ENCODE data around the gene ARID3C. TPM values are rescaled to one million over a fixed set of nuclear protein-coding genes. Genes with fewer than 3 reads are reported as not detected.

The ARID3C gene
- polyA plus RNA-seq, 3 donors = 0.21 TPM; not detected in 2

- no peak for DNase-seq (ENCODE audit: low read depth in 3 of 3, low spot score in 2 of 3)
Observed at GRCh38 chr9:34603610-34604231, 25.1 kb downstream of the ARID3C start.

GRCh38 chr9:34601937-34602573, 26.8 kb downstream of the ARID3C start:
- DNase-seq (ENCODE audit: low read depth in 3 of 3, low spot score in 2 of 3) = no peak

GRCh38 chr9:34600908-34601307, 28.0 kb downstream of the ARID3C start:
- DNase-seq (ENCODE audit: low read depth in 3 of 3, low spot score in 2 of 3) = no peak

GRCh38 chr9:34599546-34599945, 29.3 kb downstream of the ARID3C start:
- DNase-seq (ENCODE audit: low read depth in 3 of 3, low spot score in 2 of 3) = no peak

DNA sequence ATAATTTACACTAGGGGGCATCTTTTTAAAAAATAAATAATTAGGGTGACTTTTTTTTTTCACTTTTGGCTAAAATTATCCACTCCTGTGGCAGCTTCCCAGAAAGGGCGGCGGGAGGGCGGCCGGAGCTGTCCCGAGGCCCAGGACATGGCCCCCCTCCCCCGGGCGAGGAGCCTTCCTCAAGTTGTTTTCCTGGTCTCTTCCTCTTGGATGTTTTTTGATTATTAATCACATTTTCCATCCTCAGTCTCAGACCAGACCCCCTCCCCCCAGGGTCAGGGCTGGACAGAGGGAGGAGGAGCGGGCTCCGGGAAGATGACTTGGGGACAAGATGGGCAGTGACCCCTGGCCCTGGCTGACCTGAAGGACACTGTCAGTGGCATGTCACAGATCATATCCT, 34.7 kb downstream of the ARID3C start:
- no peak for DNase-seq (ENCODE audit: low read depth in 3 of 3, low spot score in 2 of 3)

DNA sequence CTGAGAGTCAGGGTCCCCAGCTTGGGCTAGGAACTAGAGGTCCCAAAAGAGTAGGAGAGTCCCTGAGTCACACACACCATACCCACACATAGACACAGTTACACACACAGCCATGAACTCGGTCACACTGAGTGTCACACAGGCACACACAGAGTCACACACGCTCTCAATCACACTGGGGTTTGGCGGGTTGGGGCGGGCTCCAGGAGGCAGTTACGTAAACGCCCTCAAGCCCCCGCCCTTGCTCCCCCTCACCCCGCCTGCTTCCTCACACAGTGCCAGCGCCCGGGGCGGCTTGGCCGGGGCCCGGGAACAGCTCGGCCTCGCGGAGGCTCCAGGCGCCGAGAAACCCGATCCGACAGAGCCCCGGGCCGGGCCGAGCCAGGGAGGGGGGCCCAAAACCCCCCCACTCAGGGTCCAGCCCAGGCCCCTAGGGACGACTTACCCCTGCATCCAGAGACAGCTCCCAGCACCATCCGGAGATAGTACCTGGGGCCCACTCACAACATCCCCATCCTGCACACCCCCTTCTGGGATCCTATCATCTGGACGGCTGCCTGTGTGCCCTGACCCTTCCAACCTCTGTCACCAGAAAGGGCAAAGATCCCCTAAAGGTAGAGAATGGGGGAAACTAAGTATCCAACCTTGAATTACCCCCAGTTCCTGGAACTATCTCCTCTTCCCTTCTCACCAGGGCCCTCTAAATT, 35.8 kb downstream of the ARID3C start:
- no peak for DNase-seq (ENCODE audit: low read depth in 3 of 3, low spot score in 2 of 3)

GRCh38 chr9:34591917-34592866, 36.7 kb downstream of the ARID3C start:
- no peak for DNase-seq (ENCODE audit: low read depth in 3 of 3, low spot score in 2 of 3)

DNA sequence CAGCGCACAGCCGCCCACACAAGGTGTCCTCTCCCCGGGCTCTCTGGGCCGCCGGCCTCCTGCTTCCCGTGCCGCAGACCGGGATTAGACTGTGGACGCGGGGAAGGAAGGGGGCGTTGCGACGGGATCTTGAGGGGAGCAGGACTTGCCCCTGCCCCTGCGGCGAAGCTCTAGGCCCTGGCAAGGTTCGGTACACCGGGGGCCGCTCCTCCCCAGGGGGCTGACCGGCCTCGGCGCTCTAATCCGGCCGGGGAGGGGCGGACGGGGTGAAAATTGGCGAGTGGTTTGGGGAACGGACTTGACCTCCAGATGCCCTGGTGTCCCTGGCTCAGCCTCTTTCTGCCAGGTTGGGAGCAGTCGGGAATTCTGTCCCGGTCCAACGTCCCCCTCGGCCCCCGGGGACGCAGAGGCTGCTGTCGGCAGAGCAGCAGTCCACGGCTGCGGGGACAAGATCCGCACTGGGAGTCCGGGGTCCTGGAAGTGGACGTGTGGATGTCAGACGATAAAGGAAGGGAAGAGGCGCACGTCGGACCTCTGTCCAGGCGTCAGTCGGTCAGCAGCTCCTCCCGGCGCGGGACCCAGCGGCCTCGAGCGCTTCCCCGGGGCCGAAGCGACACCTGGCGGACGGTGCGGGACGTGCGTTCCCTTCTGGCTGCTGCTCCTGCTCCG, 37.5 kb downstream of the ARID3C start:
- no peak for DNase-seq (ENCODE audit: low read depth in 3 of 3, low spot score in 2 of 3)

GRCh38 chr9:34590381-34591247, 38.3 kb downstream of the ARID3C start:
- DNase-seq (ENCODE audit: low read depth in 3 of 3, low spot score in 2 of 3) = no peak

GRCh38 chr9:34589636-34590380, 39.1 kb downstream of the ARID3C start, which contains the start of gene CNTFR:
CNTFR (minus strand) TSS chr9:34589724; CDS start chr9:34568981, 20,743 bp downstream.
- DNase-seq (ENCODE audit: low read depth in 3 of 3, low spot score in 2 of 3) = no peak

- DNase-seq (ENCODE audit: low read depth in 3 of 3, low spot score in 2 of 3) = no peak
Observed at GRCh38 chr9:34588671-34589635, 39.9 kb downstream of the ARID3C start.

DNA sequence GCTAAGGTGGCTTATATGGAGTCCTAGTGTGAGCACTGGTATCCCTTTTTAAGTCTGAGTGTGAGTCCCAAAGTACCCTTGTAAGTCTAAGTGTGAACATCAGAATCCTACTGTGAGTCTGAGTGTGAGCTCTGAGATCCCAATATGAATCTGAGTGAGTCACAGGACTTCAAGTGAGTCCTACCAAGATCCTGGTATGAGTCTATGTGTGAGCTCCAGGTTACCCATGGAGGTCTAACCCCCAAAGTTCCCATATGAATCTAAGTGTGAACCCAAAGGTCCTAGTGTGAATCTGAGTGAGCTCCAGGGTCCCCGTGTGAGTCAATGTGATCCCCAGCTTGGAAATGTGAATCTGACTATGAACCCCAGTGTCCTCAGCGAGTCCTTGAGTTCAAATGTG, 41.6 kb downstream of the ARID3C start:
- no peak for DNase-seq (ENCODE audit: low read depth in 3 of 3, low spot score in 2 of 3)

DNA sequence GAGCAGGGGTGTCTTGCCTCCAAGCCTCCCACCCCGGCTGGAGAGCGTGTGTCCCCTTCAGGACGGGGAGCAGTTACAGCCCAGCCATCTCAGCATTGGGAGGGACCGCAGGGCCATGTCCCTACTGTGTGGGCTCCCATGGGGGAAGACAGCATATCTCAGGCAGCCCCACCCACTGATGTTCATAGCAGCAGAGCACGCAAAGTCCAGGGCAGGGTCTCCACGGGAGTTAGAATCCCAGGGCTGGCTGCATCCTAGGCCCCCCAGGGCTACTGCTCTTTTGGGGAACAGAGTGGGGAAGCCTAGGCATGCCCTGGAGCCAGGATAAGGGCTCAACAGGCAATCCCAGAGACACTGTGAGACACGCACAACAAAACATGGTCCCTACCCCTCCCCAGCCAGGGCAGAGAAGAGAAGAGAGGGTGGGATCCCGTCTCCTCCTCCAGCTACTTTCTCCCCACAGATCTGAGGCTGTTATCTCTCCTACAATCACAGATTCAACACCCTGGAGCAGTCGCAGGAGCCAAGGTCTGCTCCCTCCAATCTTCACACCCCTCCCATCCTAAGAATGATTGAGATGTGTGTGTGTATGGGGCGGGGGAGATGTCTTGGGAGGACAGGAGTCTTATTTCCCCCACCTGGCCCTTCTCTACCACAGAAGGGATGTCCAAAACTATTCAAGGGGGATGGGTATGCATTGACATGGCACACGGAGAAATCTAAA, 42.8 kb downstream of the ARID3C start:
- DNase-seq (ENCODE audit: low read depth in 3 of 3, low spot score in 2 of 3) = no peak

- no peak for DNase-seq (ENCODE audit: low read depth in 3 of 3, low spot score in 2 of 3)
Observed at GRCh38 chr9:34584970-34585369, 43.9 kb downstream of the ARID3C start.

- DNase-seq (ENCODE audit: low read depth in 3 of 3, low spot score in 2 of 3) = no peak
Observed at GRCh38 chr9:34582787-34583186, 46.1 kb downstream of the ARID3C start.

DNA sequence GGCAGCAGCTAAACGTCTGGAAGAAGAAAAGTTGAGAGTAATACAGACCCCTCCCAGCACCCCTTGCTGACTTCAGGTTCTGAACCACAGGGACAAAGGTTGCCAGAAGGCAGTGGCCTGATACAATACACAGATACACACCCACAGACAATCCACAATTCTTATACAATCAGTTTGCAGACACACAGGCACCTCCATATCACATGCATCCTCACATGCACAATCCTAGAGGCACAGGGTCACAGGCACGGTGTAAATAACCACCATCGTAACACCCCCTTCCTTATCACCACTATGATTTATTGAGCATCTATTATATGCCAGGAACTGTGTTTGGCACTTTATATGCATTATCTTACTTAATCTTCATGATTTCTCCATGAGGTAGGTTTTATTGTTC, 47.5 kb downstream of the ARID3C start:
- DNase-seq (ENCODE audit: low read depth in 3 of 3, low spot score in 2 of 3) = no peak

DNA sequence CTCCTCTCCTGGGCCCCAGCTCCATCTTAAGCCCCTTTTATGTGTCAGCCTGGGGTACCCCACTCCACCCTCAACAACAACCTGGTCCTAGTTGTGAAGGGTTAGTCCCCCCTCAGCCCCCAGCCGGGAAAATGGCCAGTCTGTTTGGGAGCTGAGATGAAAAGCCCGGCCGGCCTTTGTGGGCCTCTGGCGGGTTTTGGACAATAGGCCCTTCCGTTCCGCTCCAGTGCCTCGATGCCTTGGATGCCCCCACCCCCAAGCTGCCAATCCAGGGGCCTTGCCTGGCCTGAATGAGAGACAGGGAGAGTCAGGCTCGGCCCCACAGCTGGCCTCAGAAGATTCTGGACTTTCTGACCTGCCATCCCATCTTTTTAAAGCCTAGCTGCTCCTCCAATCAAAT, 48.5 kb downstream of the ARID3C start:
- DNase-seq (ENCODE audit: low read depth in 3 of 3, low spot score in 2 of 3) = no peak
